ENCODE measurements around the gene CMC2. TPM values are rescaled to one million over a fixed set of nuclear protein-coding genes. Genes with fewer than 3 reads are reported as not detected.

CMC2 gene
- total and polyA plus RNA-seq, 10 of the 15 experiments (the other 5 are each of a cell fraction or from before 2014, with no cell fraction given) = 62.8 to 251 (median 157) TPM

GRCh38 chr16:81042821-81043220 is 36.1 kb upstream of the CMC2 start (continued):
- no peak for TF ChIP-seq CTCF (IDR thresholded peaks at IDR 0.05 in 2 of 3, conservative IDR thresholded peaks at IDR 0.05 in 1 of 3; ENCODE audit: control insufficient read depth in 2 of 3, extremely low read depth in 1 of 3, insufficient read depth in 1 of 3, low read depth in 3 of 3, low read length in 3 of 3)
- TF ChIP-seq ZNF687 (IDR thresholded peaks at IDR 0.05) = no peak
- TF ChIP-seq RELB (IDR thresholded peaks at IDR 0.05; ENCODE audit: low read depth) = no peak
- no peak for TF ChIP-seq MYB (IDR thresholded peaks at IDR 0.05; ENCODE audit: borderline replicate concordance, low read depth, low read length)
- TF ChIP-seq JUNB (IDR thresholded peaks at IDR 0.05) = no peak
- TF ChIP-seq SIN3A (IDR thresholded peaks at IDR 0.05; ENCODE audit: low read depth, low read length) = no peak

Measured in GM12878 (cell line).